ENCODE measurements around the gene GNAL.

DNA sequence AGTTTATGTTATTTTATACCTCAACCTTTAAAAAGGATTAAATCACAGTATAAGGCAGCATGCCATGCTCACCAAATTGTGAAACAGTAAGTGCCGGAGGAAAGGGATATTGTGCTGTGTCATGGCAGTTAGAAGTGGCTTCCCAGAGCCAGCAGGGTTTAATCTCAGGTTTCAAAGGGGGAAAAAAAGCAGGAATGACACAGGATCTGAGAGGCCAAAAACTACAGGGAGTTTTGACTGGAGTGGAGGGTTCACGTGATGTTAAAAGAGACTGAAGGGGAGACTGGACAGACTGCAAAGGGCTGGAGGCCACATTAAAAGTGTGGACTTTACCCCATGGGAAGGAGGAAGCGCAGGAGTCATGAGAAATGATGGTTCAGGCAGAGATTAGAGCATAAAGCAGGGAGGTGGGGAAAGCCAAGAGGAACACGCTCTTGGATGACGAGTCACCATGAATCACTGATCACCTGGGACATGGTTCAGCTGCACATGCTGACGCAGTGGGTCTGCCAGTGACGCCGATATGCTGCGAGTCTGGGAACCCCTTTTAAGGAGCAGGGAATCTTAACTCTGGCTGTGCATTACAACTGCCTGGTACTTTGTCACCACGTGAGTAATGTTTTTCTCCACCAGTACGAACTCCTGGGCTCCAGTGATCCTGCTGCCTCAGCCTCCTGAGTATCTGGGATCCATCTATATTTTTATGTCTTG is 168.3 kb downstream of the GNAL start:
- TF ChIP-seq CTCF (IDR thresholded peaks at IDR 0.05): no peak
- TF ChIP-seq POLR2A (IDR thresholded peaks at IDR 0.05): peak in 1 of 2 donors; percentile 16

Data from heart left ventricle (tissue), 13 donors.